Upper lobe of right lung (tissue), 1 donor: ENCODE measurements around the gene ZSCAN25. TPM values are rescaled to one million over a fixed set of nuclear protein-coding genes. Genes with fewer than 3 reads are reported as not detected.
"Not testable (repeated sequence)": the region's sequence is repeated elsewhere in the genome, so short reads cannot be mapped to it uniquely, and the experiment has no call there.

Source experiments
- ATAC-seq: fragments of 200-7000 bp; cut with Tn5 transposase; one replicate; pipeline ENCODE4 v1.9.1; 2020; ENCODE audit warnings: mild to moderate bottlenecking, moderate library complexity
- DNase-seq: peaks from one replicate; pipeline ENCODE4 v3.0.0-alpha.2; 2020
- H3K27ac ChIP-seq: fragments of 200-600 bp; one replicate; pipeline ENCODE4 v1.8.0; 2022
- H3K27me3 ChIP-seq: fragments of 200-600 bp; one replicate; pipeline ENCODE4 v1.8.0; 2022; ENCODE audit warnings: mild to moderate bottlenecking
- H3K36me3 ChIP-seq: fragments of 200-600 bp; one replicate; pipeline ENCODE4 v1.8.0; 2022
- H3K4me1 ChIP-seq: fragments of 200-600 bp; one replicate; pipeline ENCODE4 v1.8.0; 2022
- H3K4me3 ChIP-seq: fragments of 200-600 bp; one replicate; pipeline ENCODE4 v1.8.0; 2022; ENCODE audit warnings: mild to moderate bottlenecking
- H3K9me3 ChIP-seq: fragments of 200-600 bp; one replicate; pipeline ENCODE4 v1.8.0; 2022
- CTCF ChIP-seq: fragments of 200-600 bp; IDR thresholded peaks from one replicate; pipeline ENCODE4 v1.8.0; 2022; ENCODE audit warnings: antibody characterized with exemption
- intact Hi-C: fragments of 100-400 bp; cut with DNase I; formaldehyde crosslinking; loops from one replicate; pipeline ENCODE4 v1.11.0; 2022
- total RNA-seq: library from RNA; stranded (reverse); fragmentation: NEBNext Ultra II Directional; extraction: Animal tissue kit (Norgen Biotek cat#: 25700); gene quantifications from one replicate; pipeline ENCODE4 v1.2.1, GENCODE V29; 2021
- donor health status: DM: no; HTN: yes; CAD: no; lungs with severe emphysema.

The ZSCAN25 gene
- total RNA-seq, 1 donor from 2014 or later: 18.3 TPM

- Histone ChIP-seq H3K4me1 (peaks cover 7% of the 10 kb centered on the region), H3K27me3 (no peaks in the 10 kb centered on the region), H3K4me3 (peak overlapping the region; percentile 61), H3K27ac (peak overlapping the region; percentile 55), H3K36me3 (no peaks in the 10 kb centered on the region), H3K9me3 (no peaks in the 10 kb centered on the region)
- intact Hi-C loops: no loop called here
- peak; percentile 71 for DNase-seq
- peak; percentile 40 for TF ChIP-seq CTCF
- ATAC-seq: peak; percentile 77
These were observed 36.6 kb upstream of the ZSCAN25 start for GRCh38 chr7:99579956-99580777.

GRCh38 chr7:99580778-99581332 is 35.9 kb upstream of the ZSCAN25 start:
- H3K4me1 ChIP-seq, DNase-seq, intact Hi-C loops, H3K9me3 ChIP-seq, H3K36me3 ChIP-seq, H3K27me3 ChIP-seq, ATAC-seq: not testable (repeated sequence)
- peak overlapping the region; percentile 61 for H3K4me3 ChIP-seq
- H3K27ac ChIP-seq: peak overlapping the region; percentile 55

- no peaks in the 10 kb centered on the region for H3K27me3 ChIP-seq
- no peak for ATAC-seq
- no peak for DNase-seq
- no peaks in the 10 kb centered on the region for H3K9me3 ChIP-seq
- no peak overlapping the region for H3K4me3 ChIP-seq
- H3K36me3 ChIP-seq: no peaks in the 10 kb centered on the region
- no peak overlapping the region for H3K27ac ChIP-seq
- H3K4me1 ChIP-seq: no peaks in the 10 kb centered on the region
- intact Hi-C loops: no loop called here
- TF ChIP-seq CTCF: no peak
These were observed 27.9 kb upstream of the ZSCAN25 start for GRCh38 chr7:99588868-99589267.

DNA sequence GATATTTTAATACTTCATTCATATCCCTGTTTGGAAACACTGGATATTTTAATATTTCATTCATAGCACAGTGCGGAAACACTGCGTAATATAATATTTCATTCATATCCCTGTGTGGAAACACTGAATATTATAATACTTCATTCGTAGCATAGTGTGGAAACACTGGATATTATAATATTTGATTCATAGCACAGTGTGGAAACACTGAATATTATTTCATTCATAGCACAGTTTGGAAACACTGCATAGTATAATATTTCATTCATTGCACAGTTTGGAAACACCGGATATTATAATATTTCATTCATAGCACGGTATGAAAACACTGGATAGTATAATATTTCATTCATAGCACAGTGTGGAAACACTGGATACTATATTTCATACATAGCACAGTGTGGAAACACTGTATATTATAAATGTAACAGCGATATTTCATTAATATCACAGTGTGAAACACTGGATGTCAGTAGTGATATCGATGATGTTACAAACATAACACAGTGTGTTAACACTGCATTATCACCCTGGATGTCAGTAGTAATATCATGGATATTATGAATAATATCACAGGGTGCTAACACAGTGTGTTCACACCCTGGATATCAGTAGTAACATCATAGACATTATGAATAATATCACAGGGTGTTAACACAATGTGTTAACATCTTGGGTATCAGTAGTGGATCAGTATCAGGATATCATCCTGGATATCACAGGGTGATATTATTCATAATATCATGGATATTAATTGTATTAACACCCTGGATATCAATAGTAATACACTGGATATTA is 21.6 kb upstream of the ZSCAN25 start:
- no peak for TF ChIP-seq CTCF
- Histone ChIP-seq H3K27me3 (no peaks in the 10 kb centered on the region), H3K9me3 (no peaks in the 10 kb centered on the region), H3K4me3 (no peak overlapping the region), H3K27ac (no peak overlapping the region), H3K36me3 (no peaks in the 10 kb centered on the region), H3K4me1 (no peaks in the 10 kb centered on the region)
- ATAC-seq (no peak), DNase-seq (no peak)
- intact Hi-C loops: no loop called here

DNA sequence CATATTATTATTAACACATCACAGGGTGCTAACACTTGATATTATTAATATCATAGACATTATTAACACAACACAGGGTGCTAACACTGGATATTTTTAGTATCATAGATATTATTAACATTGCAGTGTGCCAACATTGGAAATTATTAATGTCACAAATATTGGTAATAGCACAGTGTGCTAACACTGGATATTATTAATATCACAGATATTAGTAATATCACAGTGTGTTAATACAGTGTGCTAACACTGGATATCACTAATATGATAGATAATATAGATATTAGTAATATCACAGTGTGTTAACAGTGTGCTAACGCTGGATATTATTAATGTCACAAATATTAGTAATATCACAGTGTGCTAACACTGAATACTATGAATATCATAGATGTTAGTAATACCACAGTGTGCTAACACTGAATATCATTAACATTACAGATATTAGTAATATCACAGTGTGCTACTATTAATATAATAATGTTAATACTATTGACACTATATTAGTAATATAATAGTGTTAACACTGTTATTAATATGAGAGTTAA is 20.3 kb upstream of the ZSCAN25 start:
- H3K4me1 ChIP-seq: no peaks in the 10 kb centered on the region
- no peak overlapping the region for H3K4me3 ChIP-seq
- TF ChIP-seq CTCF: no peak
- no peaks in the 10 kb centered on the region for H3K36me3 ChIP-seq
- H3K27ac ChIP-seq: no peak overlapping the region
- H3K9me3 ChIP-seq: no peaks in the 10 kb centered on the region
- intact Hi-C loops: no loop called here
- ATAC-seq: no peak
- no peaks in the 10 kb centered on the region for H3K27me3 ChIP-seq
- no peak for DNase-seq
